Large intestine (tissue), 3 donors: ENCODE data around the gene SLC31A1. TPM values are rescaled to one million over a fixed set of nuclear protein-coding genes. Genes with fewer than 3 reads are reported as not detected.

ENCODE experiments used
- DNase-seq, 2 donors: peaks; one replicate each; pipeline versions ENCODE4 v3.0.0 to v3.0.0-alpha.2; 2013
- H3K27ac ChIP-seq: one replicate; pipeline ENCODE4 v1.5.1; 2013; ENCODE audit warnings: low read length
- H3K27me3 ChIP-seq: 2 replicates; pipeline ENCODE4 v1.6.1; 2013; ENCODE audit warnings: low read length; ENCODE audit not compliant: control insufficient read depth, insufficient read depth
- H3K36me3 ChIP-seq: 2 replicates; pipeline ENCODE4 v1.6.1; 2013; ENCODE audit warnings: low read length; ENCODE audit not compliant: control insufficient read depth, insufficient read depth
- H3K4me1 ChIP-seq: one replicate; pipeline ENCODE4 v1.6.1; 2013; ENCODE audit warnings: low read length; ENCODE audit not compliant: control insufficient read depth, insufficient read depth
- H3K4me3 ChIP-seq: one replicate; pipeline ENCODE4 v1.5.1; 2013; ENCODE audit warnings: low read length
- H3K9me3 ChIP-seq: one replicate; pipeline ENCODE4 v1.6.1; 2013; ENCODE audit warnings: mild to moderate bottlenecking, low read depth, low read length, moderate library complexity; ENCODE audit not compliant: control insufficient read depth
- WGBS: methylation state at CpG from one replicate; pipeline ENCODE4 v1.1.5; 2013; ENCODE audit warnings: low lambda C conversion rate; ENCODE audit not compliant: insufficient coverage; 5-methylcytosine and 5-hydroxymethylcytosine counted together
- polyA plus RNA-seq: library from polyadenylated mRNA; unstranded; fragments of 120-200 nt; gene quantifications from one replicate; pipeline ENCODE4 v1.2.1, GENCODE V29; 2013

Gene SLC31A1
- polyA plus RNA-seq, 1 donor = 32.2 TPM

- Histone ChIP-seq H3K4me1 (no peaks in the 10 kb centered on the region), H3K27ac (no peak overlapping the region), H3K4me3 (no peak overlapping the region), H3K27me3 (no peaks in the 10 kb centered on the region), H3K9me3 (no peaks in the 10 kb centered on the region), H3K36me3 (peaks cover 24% of the 10 kb centered on the region)
- WGBS = no CpG with 5 or more reads among the region's 6 CpGs
- no peak for DNase-seq
These were observed 34.1 kb downstream of the SLC31A1 start for GRCh38 chr9:113255438-113255837.

- Histone ChIP-seq H3K4me3 (no peak overlapping the region), H3K9me3 (no peaks in the 10 kb centered on the region), H3K36me3 (peaks cover 30% of the 10 kb centered on the region), H3K27ac (no peak overlapping the region), H3K27me3 (no peaks in the 10 kb centered on the region), H3K4me1 (peaks cover 8% of the 10 kb centered on the region)
- no peak for DNase-seq
- 100% methylated on average over 1 of the region's 3 CpGs for WGBS
These were observed 36.5 kb downstream of the SLC31A1 start for GRCh38 chr9:113257863-113258262.

- Histone ChIP-seq H3K4me1 (peaks cover 8% of the 10 kb centered on the region), H3K36me3 (peaks cover 32% of the 10 kb centered on the region), H3K27me3 (no peaks in the 10 kb centered on the region), H3K27ac (no peak overlapping the region), H3K4me3 (no peak overlapping the region), H3K9me3 (no peaks in the 10 kb centered on the region)
- WGBS = 40% methylated on average over 1 of the region's 1 CpG
- DNase-seq = no peak
These were observed 36.9 kb downstream of the SLC31A1 start for GRCh38 chr9:113258282-113258681.

DNA sequence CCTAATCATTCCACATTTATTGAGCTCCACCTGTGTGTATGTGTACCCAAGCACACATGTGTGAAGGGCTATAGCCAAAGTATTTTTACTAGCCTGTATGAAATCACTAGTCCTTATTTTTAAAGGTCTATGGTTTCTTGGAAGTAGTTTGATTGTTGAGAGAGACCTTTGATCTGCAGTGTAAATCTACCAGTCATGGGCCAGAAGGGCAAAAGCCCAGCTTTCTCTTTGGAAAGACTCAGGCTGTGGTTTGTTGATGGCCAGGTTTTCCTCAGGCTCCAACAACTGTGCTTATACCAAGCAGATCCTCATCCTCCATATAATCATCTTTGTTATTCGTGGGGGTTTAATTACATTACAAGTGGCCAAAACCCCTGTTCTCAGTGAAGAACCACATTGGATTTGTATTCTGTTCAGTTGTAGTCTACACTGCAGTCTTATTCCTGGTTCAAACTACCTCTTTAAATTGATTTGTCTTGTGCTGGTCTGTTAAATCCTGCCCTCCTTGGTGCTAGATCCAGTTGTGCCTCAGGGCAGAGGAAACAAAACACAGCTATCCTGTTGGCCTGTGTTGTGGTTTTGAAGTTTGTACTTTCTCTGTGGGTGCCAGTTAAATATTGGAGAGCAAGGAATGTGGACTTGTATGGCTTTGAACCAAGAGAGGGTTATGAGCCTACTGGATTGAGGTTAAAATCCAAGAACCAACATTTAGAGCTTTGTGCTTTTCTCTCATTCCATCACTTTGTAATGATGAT is 40.8 kb downstream of the SLC31A1 start:
- H3K4me3 ChIP-seq = no peak overlapping the region
- peaks cover 8% of the 10 kb centered on the region for H3K4me1 ChIP-seq
- H3K36me3 ChIP-seq = peaks cover 33% of the 10 kb centered on the region
- DNase-seq = peak; percentile 29 to 67
- H3K27me3 ChIP-seq = no peaks in the 10 kb centered on the region
- WGBS = no CpG with 5 or more reads among the region's 1 CpG
- H3K27ac ChIP-seq = peak overlapping the region; percentile 53
- no peaks in the 10 kb centered on the region for H3K9me3 ChIP-seq

GRCh38 chr9:113266174-113266573 is 44.8 kb downstream of the SLC31A1 start:
- Histone ChIP-seq H3K36me3 (peaks cover 30% of the 10 kb centered on the region), H3K4me3 (no peak overlapping the region), H3K4me1 (peaks cover 22% of the 10 kb centered on the region), H3K27me3 (no peaks in the 10 kb centered on the region), H3K9me3 (no peaks in the 10 kb centered on the region), H3K27ac (no peak overlapping the region)
- no CpG with 5 or more reads among the region's 3 CpGs for WGBS
- DNase-seq = no peak

GRCh38 chr9:113267911-113268566 is 46.7 kb downstream of the SLC31A1 start:
- Histone ChIP-seq H3K4me1 (peaks cover 17% of the 10 kb centered on the region), H3K27ac (no peak overlapping the region), H3K36me3 (peaks cover 42% of the 10 kb centered on the region), H3K9me3 (no peaks in the 10 kb centered on the region), H3K4me3 (no peak overlapping the region), H3K27me3 (no peaks in the 10 kb centered on the region)
- whole genome bisulfite sequencing = 94% methylated on average over 3 of the region's 4 CpGs
- DNase-seq = no peak

- 70% methylated on average over 2 of the region's 2 CpGs for WGBS
- peaks cover 42% of the 10 kb centered on the region for H3K36me3 ChIP-seq
- no peak overlapping the region for H3K4me3 ChIP-seq
- H3K27me3 ChIP-seq = no peaks in the 10 kb centered on the region
- peak overlapping the region; percentile 37 for H3K27ac ChIP-seq
- H3K9me3 ChIP-seq = no peaks in the 10 kb centered on the region
- H3K4me1 ChIP-seq = peaks cover 22% of the 10 kb centered on the region
- peak; percentile 26 to 51 for DNase-seq
These were observed 48.0 kb downstream of the SLC31A1 start for GRCh38 chr9:113269355-113269754.

GRCh38 chr9:113269871-113270270 is 48.5 kb downstream of the SLC31A1 start:
- WGBS = no CpG with 5 or more reads among the region's 2 CpGs
- Histone ChIP-seq H3K4me1 (peaks cover 22% of the 10 kb centered on the region), H3K4me3 (no peak overlapping the region), H3K9me3 (no peaks in the 10 kb centered on the region), H3K36me3 (peaks cover 42% of the 10 kb centered on the region), H3K27ac (peak overlapping the region; percentile 28), H3K27me3 (no peaks in the 10 kb centered on the region)
- DNase-seq = no peak

- H3K9me3 ChIP-seq = no peaks in the 10 kb centered on the region
- H3K27ac ChIP-seq = peak overlapping the region; percentile 95
- no peaks in the 10 kb centered on the region for H3K27me3 ChIP-seq
- no CpG with 5 or more reads among the region's 15 CpGs for WGBS
- H3K4me3 ChIP-seq = peak overlapping the region; percentile 86
- H3K4me1 ChIP-seq = peaks cover 18% of the 10 kb centered on the region
- peaks cover 37% of the 10 kb centered on the region for H3K36me3 ChIP-seq
- peak; percentile 46 to 69 for DNase-seq
These were observed 53.3 kb downstream of the SLC31A1 start for GRCh38 chr9:113274474-113275156.
